ENCODE data around the gene WWC2. TPM values are rescaled to one million over a fixed set of nuclear protein-coding genes. Genes with fewer than 3 reads are reported as not detected.

WWC2 gene
- total RNA-seq, 1 donor, result 100 TPM

DNA sequence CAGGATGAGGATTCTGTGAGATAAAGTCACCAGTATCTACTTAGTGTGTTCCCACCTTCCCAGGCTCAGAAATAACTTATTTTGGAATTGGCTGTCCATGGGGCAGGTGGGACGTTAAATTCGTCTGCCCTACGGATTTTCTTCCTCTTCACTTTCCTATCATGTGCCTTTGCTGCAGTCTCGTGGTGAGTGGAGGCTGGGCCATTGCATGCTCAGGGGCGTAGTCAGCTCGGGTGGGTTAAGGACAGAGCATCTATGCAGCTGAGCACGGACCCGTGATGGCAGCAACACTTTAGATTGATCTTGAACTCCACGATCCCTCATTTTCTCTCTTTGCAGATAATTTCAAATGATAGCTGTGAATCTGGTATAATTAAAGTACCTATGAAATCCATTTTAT, 169.5 kb downstream of the WWC2 start:
- TF ChIP-seq, protein P1, sequence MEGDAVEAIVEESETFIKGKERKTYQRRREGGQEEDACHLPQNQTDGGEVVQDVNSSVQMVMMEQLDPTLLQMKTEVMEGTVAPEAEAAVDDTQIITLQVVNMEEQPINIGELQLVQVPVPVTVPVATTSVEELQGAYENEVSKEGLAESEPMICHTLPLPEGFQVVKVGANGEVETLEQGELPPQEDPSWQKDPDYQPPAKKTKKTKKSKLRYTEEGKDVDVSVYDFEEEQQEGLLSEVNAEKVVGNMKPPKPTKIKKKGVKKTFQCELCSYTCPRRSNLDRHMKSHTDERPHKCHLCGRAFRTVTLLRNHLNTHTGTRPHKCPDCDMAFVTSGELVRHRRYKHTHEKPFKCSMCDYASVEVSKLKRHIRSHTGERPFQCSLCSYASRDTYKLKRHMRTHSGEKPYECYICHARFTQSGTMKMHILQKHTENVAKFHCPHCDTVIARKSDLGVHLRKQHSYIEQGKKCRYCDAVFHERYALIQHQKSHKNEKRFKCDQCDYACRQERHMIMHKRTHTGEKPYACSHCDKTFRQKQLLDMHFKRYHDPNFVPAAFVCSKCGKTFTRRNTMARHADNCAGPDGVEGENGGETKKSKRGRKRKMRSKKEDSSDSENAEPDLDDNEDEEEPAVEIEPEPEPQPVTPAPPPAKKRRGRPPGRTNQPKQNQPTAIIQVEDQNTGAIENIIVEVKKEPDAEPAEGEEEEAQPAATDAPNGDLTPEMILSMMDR (IDR thresholded peaks at IDR 0.05; ENCODE audit: insufficient read depth, low read depth, low read length), result no peak
- no peak for DNase-seq (ENCODE audit: low read depth)
- no peak overlapping the region for H3K4me3 ChIP-seq (ENCODE audit: low read depth, low read length)

DNA sequence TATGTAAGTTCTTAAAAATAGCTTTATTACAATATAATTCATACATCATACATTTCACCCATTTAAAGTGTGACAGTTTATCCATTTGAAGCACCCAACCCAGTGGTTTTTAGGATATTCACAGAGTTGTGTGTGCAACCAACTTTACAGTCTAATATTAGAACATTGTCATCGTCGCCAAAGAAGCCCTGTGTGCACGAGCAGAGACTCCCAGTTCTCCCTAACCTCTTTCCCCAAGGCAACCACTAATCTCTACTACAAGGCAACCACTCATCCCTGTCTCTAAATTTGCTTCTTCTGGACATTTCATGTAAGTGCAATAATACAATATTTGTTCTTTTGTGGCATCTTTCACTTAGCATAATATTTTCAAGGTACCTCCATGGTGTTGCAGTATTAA, 173.3 kb downstream of the WWC2 start:
- H3K4me3 ChIP-seq (ENCODE audit: low read depth, low read length), result no peak overlapping the region
- no peak for DNase-seq (ENCODE audit: low read depth)
- TF ChIP-seq, protein P1 (IDR thresholded peaks at IDR 0.05; ENCODE audit: insufficient read depth, low read depth, low read length), result no peak

DNA sequence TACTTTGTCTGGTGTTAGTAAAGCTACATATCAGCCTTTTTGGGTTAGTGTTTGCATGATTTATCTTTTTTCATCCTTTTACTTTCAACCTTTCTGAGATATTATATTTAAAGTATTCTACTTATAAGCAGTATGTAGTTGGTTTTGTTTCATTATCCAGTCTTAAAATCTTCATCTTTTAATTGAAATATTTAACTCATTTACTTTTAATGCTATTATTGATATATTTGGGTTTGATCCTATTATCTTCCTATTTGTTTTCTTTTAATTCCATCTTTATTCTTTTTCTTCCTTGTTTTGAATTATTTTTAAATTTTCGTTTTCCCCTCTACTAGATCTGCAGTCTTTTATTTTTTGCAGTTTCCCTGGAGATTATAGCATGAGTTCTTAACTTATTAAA, 177.0 kb downstream of the WWC2 start:
- TF ChIP-seq, protein P1 (IDR thresholded peaks at IDR 0.05; ENCODE audit: insufficient read depth, low read depth, low read length), result no peak

DNA sequence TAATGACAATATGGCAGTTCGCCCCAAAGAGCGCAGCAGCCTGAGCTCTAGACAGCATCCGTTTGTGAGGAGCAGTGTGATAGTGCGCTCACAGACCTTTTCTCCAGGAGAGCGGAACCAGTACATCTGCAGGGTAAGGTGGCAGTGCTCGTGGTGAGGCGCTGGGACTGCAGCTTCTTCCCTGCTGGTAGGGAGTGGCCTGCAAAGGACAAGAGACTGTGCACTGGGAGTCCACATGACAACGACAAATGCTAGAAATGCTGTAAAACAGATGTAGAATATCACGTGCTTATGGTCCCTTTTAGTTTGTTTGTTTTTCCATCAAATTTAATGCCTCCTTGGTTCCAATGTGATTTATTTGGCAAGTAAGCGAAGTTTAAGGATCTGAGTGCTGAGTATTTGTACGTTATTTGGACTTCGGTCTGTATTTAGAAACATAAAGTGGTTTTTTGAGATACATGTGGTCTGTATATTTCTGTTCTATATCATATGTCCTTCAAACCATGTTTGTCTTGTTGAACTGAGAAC, 185.3 kb downstream of the WWC2 start:
- peak; percentile 10 for DNase-seq (ENCODE audit: low read depth)
- TF ChIP-seq, protein P1 (IDR thresholded peaks at IDR 0.05; ENCODE audit: insufficient read depth, low read depth, low read length), result no peak
- no peak overlapping the region for H3K4me3 ChIP-seq (ENCODE audit: low read depth, low read length)

More for the DNA sequence above, 177.0 kb downstream of the WWC2 start:
- no peak overlapping the region for H3K4me3 ChIP-seq (ENCODE audit: low read depth, low read length)
- DNase-seq (ENCODE audit: low read depth), result no peak

DNA sequence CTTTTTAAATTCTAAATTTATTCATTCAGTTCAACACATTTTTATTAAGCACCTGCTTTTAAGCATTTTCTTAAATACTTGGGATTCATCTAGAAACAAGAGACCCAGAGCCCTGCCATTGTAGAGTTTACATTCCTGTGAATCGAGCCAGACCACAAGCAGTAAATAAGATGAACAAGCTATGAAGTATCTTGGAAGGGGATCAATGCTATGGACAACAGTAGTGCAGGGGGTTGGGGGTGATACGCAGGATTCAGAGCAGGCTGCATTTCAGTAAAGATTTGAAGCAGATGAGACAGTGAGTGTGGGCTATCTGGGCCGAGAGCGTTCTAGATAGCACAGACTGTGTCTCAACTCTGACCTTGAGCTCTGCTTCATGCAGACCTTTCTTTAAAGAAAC, 185.9 kb downstream of the WWC2 start:
- no peak overlapping the region for H3K4me3 ChIP-seq (ENCODE audit: low read depth, low read length)
- DNase-seq (ENCODE audit: low read depth), result peak; percentile 82
- TF ChIP-seq, protein P1 (IDR thresholded peaks at IDR 0.05; ENCODE audit: insufficient read depth, low read depth, low read length), result no peak

DNA sequence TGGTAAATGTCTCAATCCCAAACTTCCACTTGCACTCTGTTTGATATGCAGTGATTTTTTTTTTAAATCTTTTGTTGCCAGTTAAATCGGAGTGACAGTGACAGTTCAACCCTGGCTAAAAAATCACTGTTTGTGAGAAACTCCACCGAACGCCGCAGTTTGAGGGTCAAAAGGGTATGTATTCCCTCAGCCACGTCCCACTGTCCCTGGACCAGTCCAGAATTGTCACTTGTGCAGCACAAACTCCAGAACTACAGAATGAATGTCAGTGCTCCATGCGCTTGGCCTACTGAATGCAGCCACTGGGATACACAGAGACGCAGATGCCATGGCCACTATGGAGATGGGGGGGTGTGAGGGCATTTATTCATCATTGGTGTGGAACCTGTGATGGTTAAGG, 186.8 kb downstream of the WWC2 start:
- TF ChIP-seq, protein P1 (IDR thresholded peaks at IDR 0.05; ENCODE audit: insufficient read depth, low read depth, low read length), result no peak

More for the DNA sequence above, 186.8 kb downstream of the WWC2 start:
- DNase-seq (ENCODE audit: low read depth), result no peak
- H3K4me3 ChIP-seq (ENCODE audit: low read depth, low read length), result no peak overlapping the region

All from fibroblast of villous mesenchyme (primary cell).